HG03025 (cell line): ENCODE data around the gene ANKS1A.

Source experiments
- ATAC-seq: cut with Tn5 transposase; IDR thresholded peaks from one replicate; pipeline ENCODE4 v1.9.1; 2021; ENCODE audit warnings: mild to moderate bottlenecking, moderate library complexity; ENCODE audit not compliant: unreplicated experiment, low FRiP score

Gene ANKS1A

GRCh38 chr6:35048631-35049083, 159.6 kb downstream of the ANKS1A start:
- ATAC-seq, result no peak

GRCh38 chr6:35049156-35049735, 160.2 kb downstream of the ANKS1A start:
- no peak for ATAC-seq

DNA sequence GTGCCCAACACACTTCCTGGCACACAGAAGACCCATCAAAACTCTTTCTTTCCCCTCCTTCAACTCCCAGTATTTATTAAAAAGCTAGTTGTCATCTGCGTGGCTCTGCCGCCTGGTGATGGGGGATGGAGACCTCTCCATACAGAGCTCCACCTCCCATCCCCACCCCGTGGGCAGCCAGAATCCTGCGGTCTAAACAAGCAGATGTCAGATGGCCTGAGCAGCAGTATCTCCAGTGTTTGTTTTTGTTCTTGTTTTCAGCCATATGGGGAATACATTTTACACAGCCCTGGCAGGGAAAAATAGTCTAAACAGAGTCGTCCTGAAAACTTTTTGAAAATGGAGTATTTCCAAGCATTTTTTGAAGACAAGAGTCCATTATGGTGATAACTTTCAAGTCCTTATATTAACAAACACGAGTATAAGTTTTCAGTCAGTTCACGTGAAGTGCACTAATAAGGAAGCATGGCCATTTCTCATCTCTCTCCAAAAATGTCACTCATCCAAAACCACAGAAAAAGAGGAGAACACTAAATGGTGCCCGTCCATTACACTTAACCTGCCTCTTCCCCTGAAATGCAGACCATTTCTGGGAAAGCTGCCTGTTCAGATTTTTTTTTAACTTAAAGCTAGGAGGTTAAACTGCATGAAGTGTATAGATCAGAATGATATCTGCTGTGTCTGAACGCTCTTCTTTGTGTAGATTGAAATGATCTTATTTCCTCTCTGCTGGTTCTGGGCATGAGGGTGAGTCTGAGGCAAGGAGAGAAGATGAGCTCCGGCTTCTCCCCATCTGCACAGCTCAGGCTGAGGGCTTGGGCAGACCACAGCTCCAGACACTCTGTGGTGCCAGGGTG, 161.1 kb downstream of the ANKS1A start:
- ATAC-seq, result no peak

- ATAC-seq, result no peak
Measured at GRCh38 chr6:35050757-35051330, 161.8 kb downstream of the ANKS1A start.

GRCh38 chr6:35051396-35051795, 162.3 kb downstream of the ANKS1A start:
- no peak for ATAC-seq

- no peak for ATAC-seq
Measured at GRCh38 chr6:35051997-35052583, 163.0 kb downstream of the ANKS1A start.

- no peak for ATAC-seq
Measured at GRCh38 chr6:35052694-35053565, 163.9 kb downstream of the ANKS1A start.

DNA sequence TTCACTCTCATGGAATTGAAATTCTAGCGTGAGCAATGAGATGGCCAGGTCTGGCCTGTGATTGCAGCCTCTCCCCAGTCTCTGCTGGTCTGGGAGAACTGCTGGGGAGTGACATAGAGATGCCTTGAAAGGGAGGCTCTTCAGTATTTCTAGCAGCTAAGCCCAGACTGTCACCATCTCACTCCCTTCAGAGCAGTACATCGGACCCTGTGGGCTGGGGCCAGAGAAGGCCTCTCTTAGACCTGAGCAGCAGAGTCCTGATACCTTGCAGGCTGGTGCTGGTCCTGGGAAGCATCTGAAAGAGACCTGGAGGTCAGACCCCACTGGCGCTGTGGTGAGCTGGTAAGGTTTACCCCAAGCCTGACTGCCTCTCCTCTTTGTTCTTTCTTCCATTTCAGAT, 164.6 kb downstream of the ANKS1A start:
- no peak for ATAC-seq

DNA sequence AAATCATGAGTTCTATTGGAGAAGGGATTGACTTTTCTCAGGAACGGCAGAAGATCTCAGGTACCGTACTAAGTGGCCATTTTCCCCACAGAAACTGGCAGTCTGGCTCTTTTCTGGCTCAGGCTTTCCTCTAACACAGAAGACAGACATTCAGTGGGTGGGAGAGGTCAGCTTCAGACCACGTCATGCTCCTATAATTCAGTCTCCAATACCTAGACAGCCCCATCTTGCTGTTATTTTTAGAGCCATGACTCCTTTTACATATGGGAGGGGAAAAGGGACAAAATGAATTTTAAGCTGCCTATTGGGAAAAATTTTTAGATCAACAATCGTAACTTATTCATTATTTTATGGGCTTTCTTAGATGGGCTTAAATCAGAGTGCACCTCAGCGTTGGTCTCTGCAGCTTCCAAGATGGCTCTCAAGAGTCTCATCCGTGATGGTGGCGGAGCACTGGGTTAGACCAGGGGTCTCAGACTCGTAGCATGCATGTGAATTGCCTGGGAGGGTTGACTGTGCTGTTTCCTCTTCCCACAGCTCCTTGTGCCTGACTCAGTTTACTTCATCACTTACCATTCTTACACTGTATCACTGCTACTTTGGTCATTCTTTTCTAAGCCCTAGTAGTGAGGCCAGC, 165.2 kb downstream of the ANKS1A start:
- no peak for ATAC-seq

DNA sequence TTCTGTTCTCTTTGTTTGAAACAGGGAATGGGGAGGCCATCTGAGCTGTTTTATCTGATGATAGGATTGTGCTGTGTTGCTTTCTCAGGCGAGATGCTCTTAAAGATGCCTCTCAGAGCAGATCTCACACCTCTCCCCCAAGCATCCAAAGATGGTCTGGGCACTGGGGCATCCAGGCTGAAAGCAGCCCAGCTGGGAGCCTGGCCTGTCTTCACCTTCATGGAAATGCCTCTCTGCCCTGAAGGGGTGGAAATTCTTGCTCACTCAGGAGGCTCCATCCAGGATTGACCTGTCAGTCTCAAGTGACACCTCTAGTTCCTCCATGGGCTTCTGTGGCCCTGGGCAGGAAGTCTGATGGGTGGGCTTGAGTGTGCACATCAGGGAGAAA, 165.7 kb downstream of the ANKS1A start:
- ATAC-seq, result no peak

GRCh38 chr6:35055891-35056290, 166.8 kb downstream of the ANKS1A start:
- no peak for ATAC-seq

- no peak for ATAC-seq
Measured at GRCh38 chr6:35056952-35057351, 167.9 kb downstream of the ANKS1A start.

- ATAC-seq, result no peak
Measured at GRCh38 chr6:35057449-35058357, 168.6 kb downstream of the ANKS1A start.

DNA sequence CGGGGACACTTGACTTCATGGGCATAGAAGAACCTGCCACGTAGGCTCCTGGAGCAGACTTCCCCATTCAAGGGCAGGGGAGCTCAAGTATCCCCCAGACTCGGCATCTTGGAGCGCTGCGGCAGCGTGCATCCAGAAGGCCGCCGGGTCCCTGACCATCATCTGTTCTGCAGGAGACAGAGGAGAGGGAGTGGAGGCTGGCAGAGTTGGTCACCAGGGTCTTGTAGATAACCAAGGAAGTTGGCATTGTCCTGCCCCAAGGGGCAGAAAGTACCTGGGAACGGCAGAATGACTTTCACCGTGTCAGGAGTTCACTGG, 169.3 kb downstream of the ANKS1A start:
- ATAC-seq, result no peak

GRCh38 chr6:35058865-35059522, 169.9 kb downstream of the ANKS1A start:
- ATAC-seq, result no peak

DNA sequence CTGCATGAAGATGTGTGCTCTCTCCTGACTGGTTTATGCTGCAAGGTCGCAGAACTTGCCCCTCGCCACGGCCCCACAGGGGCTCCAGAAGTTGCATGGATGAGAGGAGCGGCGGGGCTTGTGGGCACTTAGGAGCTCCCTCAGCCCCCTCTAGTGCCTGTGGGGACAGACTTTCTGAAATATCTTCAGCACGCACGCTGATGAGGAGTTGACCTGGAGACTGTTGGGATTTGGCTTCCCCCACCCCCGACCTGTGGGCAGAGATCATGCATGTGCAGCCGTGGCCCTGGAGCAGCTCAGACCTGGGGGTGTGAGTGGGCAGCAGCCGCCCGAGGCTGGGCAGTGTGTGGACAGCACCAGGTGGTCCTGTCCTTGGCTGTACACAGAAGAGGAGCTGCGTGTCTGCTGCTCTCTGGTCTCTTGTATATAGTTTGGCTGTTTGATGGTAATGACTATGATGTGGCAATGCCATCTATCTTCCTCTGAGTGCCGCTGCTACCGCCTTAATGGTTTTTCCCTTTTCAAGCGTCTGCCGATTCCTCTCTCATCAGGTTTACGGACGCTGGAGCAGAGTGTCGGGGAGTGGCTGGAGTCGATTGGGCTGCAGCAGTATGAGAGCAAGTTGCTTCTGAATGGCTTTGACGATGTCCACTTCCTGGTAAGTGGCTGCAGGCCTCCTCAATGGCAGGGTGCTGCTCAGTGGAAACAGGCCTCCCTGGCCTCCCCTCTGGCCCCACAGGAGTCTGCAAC, 170.7 kb downstream of the ANKS1A start:
- ATAC-seq, result no peak

DNA sequence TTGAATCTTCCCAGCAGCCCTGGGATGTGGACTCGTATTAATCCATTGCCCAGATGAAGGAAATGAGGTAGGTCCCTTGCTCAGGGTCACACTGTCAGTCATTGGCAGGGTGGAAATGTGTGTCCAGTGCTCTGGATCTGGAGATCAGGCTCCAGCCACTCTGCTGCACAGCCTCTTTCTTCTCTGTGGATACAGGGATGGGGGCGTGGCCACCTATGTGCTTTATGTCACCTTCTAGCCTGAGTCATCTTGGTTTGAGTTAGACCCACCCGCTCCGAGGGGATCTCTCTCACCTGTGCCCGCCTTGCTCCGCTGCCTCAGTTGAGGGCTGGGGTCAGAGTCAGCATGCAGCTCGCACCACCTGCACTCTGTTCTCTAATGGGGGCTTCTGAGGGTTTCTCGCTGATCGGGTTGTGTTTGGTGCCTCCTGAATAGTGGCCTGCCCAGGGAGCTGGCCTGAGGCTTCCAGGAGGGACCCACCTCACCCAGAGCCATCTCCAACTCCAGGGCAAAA, 172.1 kb downstream of the ANKS1A start:
- no peak for ATAC-seq
